GM23338 (cell line): ENCODE data around the gene RPS19BP1.

Source experiments
- CREB1 ChIP-seq: fragments of 250-450 bp; sonication (Bioruptor Pico); IDR thresholded peaks from 2 replicates; pipeline ENCODE4 v1.5.0; 2020; ENCODE audit warnings: low read depth, mild to moderate bottlenecking, moderate library complexity
- CTCF ChIP-seq, 2 experiments: fragments of 200-600 bp in 1 of 2; sonication (generic) in 1 of 2; conservative IDR thresholded peaks; 2 replicates each; pipeline versions ENCODE4 v1.5.1 to v1.6.1; 2016 to 2017; ENCODE audit warnings: antibody characterized with exemption in 2 of 2, low read depth in 2 of 2, mild to moderate bottlenecking in 2 of 2, moderate library complexity in 1 of 2
- EZH2 ChIP-seq: fragments of 200-600 bp; sonication (generic); IDR thresholded peaks from one replicate; pipeline ENCODE4 v1.8.0; 2017; ENCODE audit warnings: antibody characterized with exemption, mild to moderate bottlenecking, low read depth; ENCODE audit not compliant: unreplicated experiment
- JUNB ChIP-seq: IDR thresholded peaks from one replicate; pipeline ENCODE4 v1.6.1; 2016; ENCODE audit warnings: antibody characterized with exemption; ENCODE audit not compliant: unreplicated experiment

GRCh38 chr22:39535831-39536449 is 3.4 kb upstream of the RPS19BP1 start:
- TF ChIP-seq CREB1 (CRISPR knock-in tag) (no peak), CTCF (conservative IDR thresholded peaks at IDR 0.05; ENCODE audit: low read depth in 2 of 2) (no peak), EZH2 (no peak), JUNB (no peak)
